T-cell (primary cell): Measurements from ENCODE around the gene OR2B2. TPM values are rescaled to one million over a fixed set of nuclear protein-coding genes. Genes with fewer than 3 reads are reported as not detected.
A peak's percentile ranks its signal among the peaks of the same experiment; 100 is the strongest.

Experiments used
- ATAC-seq, 4 experiments: fragments of 200-7000 bp in 3 of 4; fragments of 150-1000 bp in 1 of 4; cut with Tn5 transposase; replicated peaks in 1 of 4; 1 replicate in 3 of 4; 2 replicates in 1 of 4; pipeline ENCODE4 v1.10.0; 2021; ENCODE audit warnings: moderate library complexity in 3 of 4, mild to moderate bottlenecking in 2 of 4, moderate number of reproducible peaks in 1 of 4
- CTCF ChIA-PET, 2 donors: fragments of 300-600 bp; sonication (Branson Sonifier 250); formaldehyde crosslinking; loops; one replicate each; lab custom pipeline; 2022; ENCODE audit warnings: antibody characterized with exemption in 2 of 2; lab: Charles Lee
- POLR2A ChIA-PET, 2 donors: fragments of 300-600 bp; sonication (Branson Sonifier 250); formaldehyde crosslinking; loops; one replicate each; lab custom pipeline; 2022; ENCODE audit warnings: antibody characterized with exemption in 2 of 2; lab: Charles Lee
- DNase-seq, 35 experiments: peaks; one replicate each; pipeline versions ENCODE4 v3.0.0 to v3.0.0-alpha.2; 2013 to 2023
- H3K27ac ChIP-seq: one replicate; pipeline ENCODE4 v1.5.1; 2013; ENCODE audit warnings: low read length
- H3K27me3 ChIP-seq, 2 experiments: replicated peaks in 1 of 2; 1 replicate in 1 of 2; 2 replicates in 1 of 2; pipeline versions ENCODE4 v1.6.1 to v1.7.0; 2013; ENCODE audit warnings: low read length in 1 of 2, mixed read lengths in 1 of 2; ENCODE audit not compliant: control insufficient read depth in 2 of 2, insufficient read depth in 2 of 2; ENCODE audit errors: extremely low read depth in 1 of 2
- H3K36me3 ChIP-seq, 2 donors: 1 replicate in 1 of 2; 2 replicates in 1 of 2; pipeline versions ENCODE4 v1.6.1 to v1.7.0; 2013; ENCODE audit warnings: low read length in 1 of 2; ENCODE audit not compliant: control insufficient read depth in 2 of 2, insufficient read depth in 1 of 2; ENCODE audit errors: extremely low read depth in 1 of 2
- H3K4me1 ChIP-seq, 2 experiments: 1 replicate in 1 of 2; 2 replicates in 1 of 2; pipeline versions ENCODE4 v1.6.1 to v1.7.0; 2013; ENCODE audit warnings: low read length in 2 of 2, mixed read lengths in 1 of 2; ENCODE audit not compliant: insufficient read depth in 2 of 2, control insufficient read depth in 1 of 2; ENCODE audit errors: extremely low read depth in 1 of 2
- H3K4me3 ChIP-seq, 2 donors: 1 replicate in 1 of 2; 2 replicates in 1 of 2; pipeline versions ENCODE4 v1.5.1 to v1.7.0; 2013; ENCODE audit warnings: mild to moderate bottlenecking in 2 of 2, low read length in 1 of 2, moderate library complexity in 1 of 2; ENCODE audit not compliant: control insufficient read depth in 1 of 2; ENCODE audit errors: extremely low read depth in 1 of 2
- H3K9me3 ChIP-seq: 2 replicates; pipeline ENCODE4 v1.7.0; 2013
- H3K27ac Mint-ChIP-seq, 2 donors: one replicate each; pipeline ENCODE4 v1.8.0; 2020 to 2021; ENCODE audit warnings: mild to moderate bottlenecking in 2 of 2, mixed read lengths in 2 of 2
- H3K27me3 Mint-ChIP-seq, 2 donors: one replicate each; pipeline ENCODE4 v1.8.0; 2021 to 2022; ENCODE audit warnings: mixed read lengths in 2 of 2
- H3K36me3 Mint-ChIP-seq: one replicate; pipeline ENCODE4 v1.8.0; 2021; ENCODE audit warnings: mixed read lengths
- H3K4me1 Mint-ChIP-seq, 3 donors: one replicate each; pipeline ENCODE4 v1.8.0; 2020 to 2022; ENCODE audit warnings: mixed read lengths in 3 of 3, mild to moderate bottlenecking in 1 of 3
- H3K4me3 Mint-ChIP-seq, 3 donors: one replicate each; pipeline ENCODE4 v1.8.0; 2020 to 2022; ENCODE audit warnings: mild to moderate bottlenecking in 3 of 3, mixed read lengths in 3 of 3, moderate library complexity in 3 of 3
- H3K9me3 Mint-ChIP-seq, 3 donors: one replicate each; pipeline ENCODE4 v1.8.0; 2020 to 2022; ENCODE audit warnings: mixed read lengths in 3 of 3
- WGBS: methylation state at CpG from one replicate; pipeline ENCODE4 v1.1.5; 2013; ENCODE audit warnings: missing lambda C conversion rate; ENCODE audit not compliant: insufficient coverage; 5-methylcytosine and 5-hydroxymethylcytosine counted together
- total RNA-seq, 35 experiments: library from RNA in 6 of 35; stranded (reverse) in 6 of 35; fragments of 120-200 nt in 1 of 35; gene quantifications; one replicate each; pipeline versions ENCODE4 v1.2.1 to v1.2.4 and lab custom pipeline; 2013 to 2026

OR2B2 gene
- total RNA-seq, 5 donors from 2014 or later (not counting 1 experiment from before 2014, with no cell fraction given) = not detected

DNA sequence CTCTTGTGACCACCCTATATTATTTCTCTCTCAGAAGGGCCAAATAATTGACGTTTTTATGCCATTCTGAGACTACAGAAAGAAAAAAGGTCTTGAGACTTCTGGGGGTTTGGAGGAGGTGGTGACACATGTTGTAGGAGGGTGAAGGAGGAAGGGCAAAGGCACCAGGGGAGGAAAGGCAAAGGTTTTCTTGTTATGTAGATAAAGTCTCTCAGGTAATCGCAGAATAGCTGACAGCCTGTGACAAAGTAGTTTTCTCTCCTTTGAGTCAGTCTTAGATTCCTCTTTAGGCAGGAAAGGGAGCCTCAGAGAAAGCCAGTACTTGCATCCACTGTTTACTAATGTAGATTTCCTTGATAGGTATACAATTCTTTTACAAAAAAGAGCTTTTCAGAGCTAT lies 23.6 kb downstream of the OR2B2 start:
- no peaks in the 10 kb centered on the region for H3K36me3 ChIP-seq
- ChIA-PET CTCF (interaction anchor here (0.6 to 1.4 kb wide), 3 partner anchors 17 to 130 kb away, joined by 3 read pairs; a partner anchor contains a TSS), POLR2A (interaction anchor here (0.6 to 4.0 kb wide), 4 partner anchors 16 to 34 kb away, joined by 3 to 77 read pairs (median 13); a partner anchor contains a TSS)
- Mint-ChIP-seq H3K4me1 (peaks cover 28 to 35% (median 29%) of the 10 kb centered on the region in 3 donors), H3K36me3 (no peaks in the 10 kb centered on the region), H3K9me3 (peaks cover 0 to 6% (median 3%) of the 10 kb centered on the region in 3 donors), H3K27ac (peak overlapping the region in 1 of 2 donors; percentile 32), H3K27me3 (no peaks in the 10 kb centered on the region), H3K4me3 (peak overlapping the region in 1 of 3 donors; percentile 38)
- H3K27ac ChIP-seq = no peak overlapping the region
- H3K27me3 ChIP-seq = no peaks in the 10 kb centered on the region
- no peaks in the 10 kb centered on the region for H3K9me3 ChIP-seq
- H3K4me1 ChIP-seq = peaks cover 17 to 31% of the 10 kb centered on the region in 2 experiments
- ATAC-seq (no peak), DNase-seq (no peak)
- H3K4me3 ChIP-seq = no peak overlapping the region
- WGBS = no CpG with 5 or more reads among the region's 2 CpGs

DNA sequence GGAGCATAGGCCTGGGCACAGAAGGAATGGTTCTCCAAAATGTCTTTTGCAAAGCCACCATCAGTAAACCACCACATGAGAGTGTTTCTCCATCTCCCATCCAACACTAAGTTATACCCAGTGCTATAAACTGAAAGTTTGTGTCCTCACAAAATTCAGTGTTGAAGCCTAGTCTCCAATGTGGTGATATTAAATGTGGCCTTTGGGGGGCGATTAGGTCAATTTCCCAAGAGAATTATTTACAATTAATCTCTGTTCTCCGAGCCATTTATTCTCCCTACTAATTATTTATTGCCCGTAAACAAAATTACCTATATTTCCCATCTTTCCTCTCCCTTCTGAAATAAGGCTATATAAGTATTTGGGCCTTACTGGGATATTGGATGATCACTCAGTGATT lies 26.1 kb downstream of the OR2B2 start:
- Histone ChIP-seq H3K27me3 (no peaks in the 10 kb centered on the region), H3K27ac (no peak overlapping the region), H3K4me1 (peaks cover 6 to 14% of the 10 kb centered on the region in 2 experiments), H3K36me3 (no peaks in the 10 kb centered on the region), H3K9me3 (no peaks in the 10 kb centered on the region), H3K4me3 (no peak overlapping the region)
- DNase-seq (no peak), ATAC-seq (no peak)
- Mint-ChIP-seq H3K36me3 (no peaks in the 10 kb centered on the region), H3K27ac (no peak overlapping the region), H3K4me1 (peaks cover 12 to 16% (median 12%) of the 10 kb centered on the region in 3 donors), H3K4me3 (no peak overlapping the region), H3K27me3 (no peaks in the 10 kb centered on the region), H3K9me3 (no peaks in the 10 kb centered on the region)
- ChIA-PET CTCF (interaction anchor here in 1 of 2 donors (0.7 kb wide), 1 partner anchor 1466 kb away, joined by 3 read pairs; no protein-coding TSS in a partner anchor), POLR2A (interaction anchor here in 1 of 2 donors (1.3 kb wide), 1 partner anchor 14 kb away, joined by 5 read pairs; a partner anchor contains a TSS)
- no CpG with 5 or more reads among the region's 3 CpGs for WGBS

DNA sequence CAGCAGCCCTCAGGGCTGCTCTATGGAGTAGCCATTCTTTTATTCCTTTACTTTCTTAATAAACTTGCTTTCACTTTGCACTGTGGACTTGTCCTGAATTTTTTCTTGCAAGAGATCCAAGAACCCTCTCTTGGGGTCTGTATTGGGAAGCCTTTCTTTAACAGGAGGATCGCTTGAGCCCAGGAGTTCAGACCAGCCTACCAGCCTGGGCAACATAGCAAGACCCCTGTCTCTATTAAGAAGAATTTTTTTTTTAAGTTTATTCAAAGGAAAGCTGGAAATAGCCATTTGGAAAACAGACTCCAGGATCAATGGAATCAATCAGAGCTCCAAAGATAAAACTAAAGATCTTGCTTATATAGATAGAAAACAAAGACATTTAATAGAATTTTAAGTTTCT lies 29.1 kb downstream of the OR2B2 start:
- Mint-ChIP-seq H3K27ac (no peak overlapping the region), H3K4me1 (no peaks in the 10 kb centered on the region), H3K36me3 (no peaks in the 10 kb centered on the region), H3K9me3 (no peaks in the 10 kb centered on the region), H3K4me3 (no peak overlapping the region), H3K27me3 (no peaks in the 10 kb centered on the region)
- CTCF ChIA-PET = interaction anchor here in 1 of 2 donors (1.0 kb wide), 1 partner anchor 14 kb away, joined by 3 read pairs; no protein-coding TSS in a partner anchor
- H3K4me1 ChIP-seq = no peaks in the 10 kb centered on the region
- no peaks in the 10 kb centered on the region for H3K9me3 ChIP-seq
- no peak overlapping the region for H3K4me3 ChIP-seq
- DNase-seq = no peak
- POLR2A ChIA-PET = interaction anchor here (0.6 to 1.9 kb wide), 4 partner anchors 10 to 49 kb away, joined by 3 to 11 read pairs (median 8); a partner anchor contains a TSS
- no peak for ATAC-seq
- no peaks in the 10 kb centered on the region for H3K27me3 ChIP-seq
- H3K27ac ChIP-seq = no peak overlapping the region
- no peaks in the 10 kb centered on the region for H3K36me3 ChIP-seq
- WGBS = no CpG with 5 or more reads among the region's 1 CpG

DNA sequence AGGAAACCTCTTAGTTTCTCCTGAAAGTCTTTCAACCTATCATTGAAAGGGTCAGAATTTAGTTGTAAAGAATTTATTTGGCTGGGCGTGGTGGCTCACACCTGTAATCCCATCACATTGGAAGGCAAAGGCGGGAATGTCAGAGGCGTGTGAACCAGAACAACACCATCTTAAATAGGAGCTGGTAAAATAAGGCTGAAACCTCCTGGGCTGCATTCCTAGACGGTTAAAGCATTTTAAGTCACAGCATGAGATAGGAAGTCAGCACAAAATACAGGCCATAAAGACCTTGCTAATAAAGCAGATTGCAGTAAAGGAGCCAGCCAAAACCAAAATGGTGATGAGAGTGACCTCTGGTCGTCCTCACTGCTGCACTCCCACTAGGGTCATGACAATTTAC lies 29.6 kb downstream of the OR2B2 start:
- no peak overlapping the region for H3K27ac ChIP-seq
- DNase-seq (no peak), ATAC-seq (no peak)
- Mint-ChIP-seq H3K4me3 (no peak overlapping the region), H3K27me3 (no peaks in the 10 kb centered on the region), H3K9me3 (no peaks in the 10 kb centered on the region), H3K36me3 (no peaks in the 10 kb centered on the region), H3K27ac (no peak overlapping the region), H3K4me1 (no peaks in the 10 kb centered on the region)
- no CpG with 5 or more reads among the region's 5 CpGs for WGBS
- no peaks in the 10 kb centered on the region for H3K36me3 ChIP-seq
- H3K9me3 ChIP-seq = no peaks in the 10 kb centered on the region
- H3K4me3 ChIP-seq = no peak overlapping the region
- H3K4me1 ChIP-seq = no peaks in the 10 kb centered on the region
- POLR2A ChIA-PET = interaction anchor here in 1 of 2 donors (1.3 kb wide), 1 partner anchor 11 kb away, joined by 8 read pairs; a partner anchor contains a TSS
- CTCF ChIA-PET = no interaction called here
- H3K27me3 ChIP-seq = no peaks in the 10 kb centered on the region

DNA sequence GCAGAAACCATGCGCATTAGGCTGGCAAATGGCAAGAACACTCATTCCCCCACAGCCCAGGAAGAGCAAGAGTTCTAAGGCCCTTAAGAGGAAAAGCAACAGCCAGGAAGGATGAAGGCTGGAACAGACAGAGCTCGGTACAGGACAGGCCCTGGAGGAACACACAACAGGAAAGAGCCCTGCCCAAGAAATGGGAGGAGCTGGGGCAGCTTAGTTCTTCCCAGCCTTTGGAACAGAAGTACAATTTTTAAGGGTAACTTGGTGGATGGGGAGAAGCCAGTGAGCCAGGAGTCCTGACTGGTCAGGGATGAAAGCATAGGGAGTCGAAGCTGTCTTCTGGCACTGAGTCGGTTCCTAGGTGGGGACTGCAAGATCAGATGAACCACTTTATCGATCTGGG lies 32.4 kb downstream of the OR2B2 start:
- Histone ChIP-seq H3K27me3 (no peaks in the 10 kb centered on the region), H3K27ac (no peak overlapping the region), H3K36me3 (no peaks in the 10 kb centered on the region), H3K9me3 (no peaks in the 10 kb centered on the region), H3K4me3 (no peak overlapping the region), H3K4me1 (no peaks in the 10 kb centered on the region)
- ChIA-PET POLR2A (no interaction called here), CTCF (interaction anchor here in 1 of 2 donors (0.6 kb wide), 1 partner anchor 11 kb away, joined by 4 read pairs; a partner anchor contains a TSS)
- WGBS = 86% methylated on average over 4 of the region's 5 CpGs
- no peak overlapping the region for H3K27ac Mint-ChIP-seq
- ATAC-seq (no peak), DNase-seq (no peak)
- H3K4me3 Mint-ChIP-seq = no peak overlapping the region
- no peaks in the 10 kb centered on the region for H3K4me1 Mint-ChIP-seq
- H3K9me3 Mint-ChIP-seq = no peaks in the 10 kb centered on the region
- no peaks in the 10 kb centered on the region for H3K27me3 Mint-ChIP-seq
- H3K36me3 Mint-ChIP-seq = no peaks in the 10 kb centered on the region

DNA sequence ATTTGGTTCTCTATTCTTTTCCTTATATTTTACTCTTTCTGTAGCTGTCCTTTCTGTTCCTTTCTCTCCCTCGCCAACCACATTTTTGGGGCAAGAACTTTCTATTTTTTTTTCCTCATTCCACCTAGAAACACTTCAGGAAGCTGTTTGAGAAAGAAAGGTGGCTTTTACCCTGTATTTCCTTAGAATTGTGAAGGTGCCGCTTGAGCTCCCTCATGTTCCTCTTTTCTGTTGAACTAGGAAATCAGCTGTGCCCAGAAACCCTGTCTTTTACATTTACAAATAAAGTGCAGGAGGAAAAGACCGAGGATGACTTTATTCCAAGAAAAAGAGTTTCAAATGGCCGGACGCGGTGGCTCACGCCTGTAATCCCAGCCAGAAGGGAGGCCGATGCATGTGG lies 38.2 kb downstream of the OR2B2 start:
- 80% methylated on average over 6 of the region's 8 CpGs for WGBS
- no peaks in the 10 kb centered on the region for H3K27me3 Mint-ChIP-seq
- Histone ChIP-seq H3K27me3 (no peaks in the 10 kb centered on the region), H3K9me3 (no peaks in the 10 kb centered on the region), H3K27ac (peak overlapping the region; percentile 92), H3K4me3 (peak overlapping the region in 1 of 2 donors; percentile 65), H3K4me1 (peaks cover 12 to 25% of the 10 kb centered on the region in 2 experiments), H3K36me3 (no peaks in the 10 kb centered on the region)
- DNase-seq = no peak
- H3K4me3 Mint-ChIP-seq = peak overlapping the region; percentile 83 to 87 (median 84)
- no peaks in the 10 kb centered on the region for H3K36me3 Mint-ChIP-seq
- ChIA-PET POLR2A (interaction anchor here (0.6 to 11.6 kb wide), 18 partner anchors 8 to 1658 kb away, joined by 3 to 446 read pairs (median 4); a partner anchor contains a TSS), CTCF (interaction anchor here (0.6 to 5.0 kb wide), 12 partner anchors 9 to 724 kb away, joined by 3 to 134 read pairs (median 4); a partner anchor contains a TSS)
- peaks cover 25 to 35% (median 29%) of the 10 kb centered on the region in 3 donors for H3K4me1 Mint-ChIP-seq
- no peaks in the 10 kb centered on the region for H3K9me3 Mint-ChIP-seq
- peak overlapping the region; percentile 93 to 96 for H3K27ac Mint-ChIP-seq
- ATAC-seq = no peak
